Mesenchymal stem cell (in vitro differentiated cells and primary cell): Measurements from ENCODE around the gene ICAM1.

Source experiments
- DNase-seq: peaks from one replicate; pipeline ENCODE4 v3.0.0-alpha.2; 2013
- H2AFZ ChIP-seq: one replicate; pipeline ENCODE4 v1.6.1; 2013; ENCODE audit warnings: low read depth, mild to moderate bottlenecking, control low read depth, inconsistent platforms, low read length, moderate library complexity
- H2AK5ac ChIP-seq: 2 replicates; pipeline ENCODE4 v1.6.1; 2013; ENCODE audit warnings: low read length, moderate library complexity, mild to moderate bottlenecking, inconsistent platforms; ENCODE audit not compliant: severe bottlenecking
- H2BK120ac ChIP-seq: one replicate; pipeline ENCODE4 v1.6.1; 2013; ENCODE audit warnings: low read depth, mild to moderate bottlenecking, inconsistent platforms, low read length, moderate library complexity
- H2BK12ac ChIP-seq, 2 experiments: one replicate each; pipeline ENCODE4 v1.6.1; 2013; ENCODE audit warnings: inconsistent platforms in 2 of 2, low read length in 2 of 2, mild to moderate bottlenecking in 2 of 2, moderate library complexity in 2 of 2, control low read depth in 1 of 2
- H2BK15ac ChIP-seq: one replicate; pipeline ENCODE4 v1.6.1; 2013; ENCODE audit warnings: mild to moderate bottlenecking, low read depth, inconsistent platforms; ENCODE audit not compliant: poor library complexity, severe bottlenecking
- H2BK5ac ChIP-seq: 2 replicates; pipeline ENCODE4 v1.6.1; 2013; ENCODE audit warnings: low read depth, mild to moderate bottlenecking, low read length, control low read depth, inconsistent platforms; ENCODE audit not compliant: poor library complexity, severe bottlenecking
- H3K14ac ChIP-seq, 2 experiments: one replicate each; pipeline ENCODE4 v1.6.1; 2013; ENCODE audit warnings: inconsistent platforms in 2 of 2, low read length in 2 of 2, control low read depth in 1 of 2, mild to moderate bottlenecking in 1 of 2, moderate library complexity in 1 of 2
- H3K18ac ChIP-seq, 2 experiments: one replicate each; pipeline ENCODE4 v1.6.1; 2013; ENCODE audit warnings: inconsistent platforms in 2 of 2, low read length in 2 of 2, control low read depth in 1 of 2, low read depth in 1 of 2, mild to moderate bottlenecking in 1 of 2
- H3K23ac ChIP-seq, 2 experiments: one replicate each; pipeline ENCODE4 v1.6.1; 2013; ENCODE audit warnings: inconsistent platforms in 2 of 2, low read length in 2 of 2, mild to moderate bottlenecking in 2 of 2, moderate library complexity in 2 of 2, control low read depth in 1 of 2
- H3K27ac ChIP-seq: 2 replicates; pipeline ENCODE4 v1.5.1; 2013; ENCODE audit warnings: mild to moderate bottlenecking, moderate library complexity, low read length, control low read depth, inconsistent platforms; ENCODE audit not compliant: poor library complexity, severe bottlenecking
- H3K27me3 ChIP-seq, 2 experiments: 2 replicates each; pipeline versions ENCODE4 v1.6.1 to v1.7.0; 2013; ENCODE audit warnings: low read length in 2 of 2, mild to moderate bottlenecking in 2 of 2, moderate library complexity in 2 of 2, control low read depth in 1 of 2, inconsistent platforms in 1 of 2; ENCODE audit not compliant: control insufficient read depth in 1 of 2, insufficient read depth in 1 of 2
- H3K36me3 ChIP-seq, 2 experiments: 2 replicates each; pipeline versions ENCODE4 v1.6.1 to v1.7.0; 2013; ENCODE audit warnings: low read length in 2 of 2, control low read depth in 1 of 2, inconsistent platforms in 1 of 2, low read depth in 1 of 2, mild to moderate bottlenecking in 1 of 2; ENCODE audit not compliant: insufficient read depth in 2 of 2, control insufficient read depth in 1 of 2
- H3K4ac ChIP-seq, 2 experiments: one replicate each; pipeline ENCODE4 v1.6.1; 2013; ENCODE audit warnings: inconsistent platforms in 2 of 2, low read length in 2 of 2, mild to moderate bottlenecking in 2 of 2, moderate library complexity in 2 of 2, control low read depth in 1 of 2, low read depth in 1 of 2
- H3K4me1 ChIP-seq: 2 replicates; pipeline ENCODE4 v1.6.1; 2013; ENCODE audit warnings: low read depth, low read length, control low read depth; ENCODE audit not compliant: control insufficient read depth, insufficient read depth
- H3K4me2 ChIP-seq: 2 replicates; pipeline ENCODE4 v1.6.1; 2013; ENCODE audit warnings: low read length, mild to moderate bottlenecking, inconsistent platforms; ENCODE audit not compliant: poor library complexity, severe bottlenecking
- H3K4me3 ChIP-seq, 2 experiments: 2 replicates each; pipeline versions ENCODE4 v1.5.1 to v1.7.0; 2013; ENCODE audit warnings: low read length in 2 of 2, mild to moderate bottlenecking in 2 of 2, control low read depth in 1 of 2, low read depth in 1 of 2; ENCODE audit not compliant: insufficient read depth in 1 of 2
- H3K79me1 ChIP-seq: replicated peaks from 2 replicates; pipeline ENCODE4 v1.6.1; 2013; ENCODE audit warnings: mild to moderate bottlenecking, control low read depth, low read length, inconsistent platforms; ENCODE audit not compliant: poor library complexity, severe bottlenecking
- H3K9ac ChIP-seq: 2 replicates; pipeline ENCODE4 v1.7.0; 2013; ENCODE audit warnings: mild to moderate bottlenecking, low read length, moderate library complexity
- H3K9me3 ChIP-seq: 2 replicates; pipeline ENCODE4 v1.7.0; 2013; ENCODE audit warnings: mild to moderate bottlenecking, low read length; ENCODE audit not compliant: control insufficient read depth
- H4K8ac ChIP-seq: one replicate; pipeline ENCODE4 v1.6.1; 2013; ENCODE audit warnings: inconsistent platforms, mild to moderate bottlenecking, low read length, moderate library complexity
- H4K91ac ChIP-seq: one replicate; pipeline ENCODE4 v1.6.1; 2013; ENCODE audit warnings: mild to moderate bottlenecking, low read length, inconsistent platforms
- WGBS: methylation state at CpG from one replicate; pipeline ENCODE4 v1.1.7; 2013; ENCODE audit warnings: mixed read lengths; 5-methylcytosine and 5-hydroxymethylcytosine counted together

The ICAM1 gene

GRCh38 chr19:10309423-10309822, 38.5 kb downstream of the ICAM1 start, which contains the start of gene ZGLP1:
TSS of gene ZGLP1 (minus strand) at chr19:10309815.
- Histone ChIP-seq H3K14ac (no peak within 1 kb of the TSS), H3K9ac (no peak within 1 kb of the TSS), H3K4ac (no peak within 1 kb of the TSS), H3K27ac (no peak within 1 kb of the TSS), H3K36me3 (peaks cover 16 to 38% of the 10 kb centered on the region in 2 experiments), H3K4me3 (no peak within 1 kb of the TSS), H3K23ac (no peak within 1 kb of the TSS), H4K8ac (no peak within 1 kb of the TSS), H2BK120ac (no peak within 1 kb of the TSS), H2BK12ac (no peak within 1 kb of the TSS), H3K18ac (no peak within 1 kb of the TSS), H3K9me3 (no peaks in the 10 kb centered on the region), H3K4me1 (peaks cover 4% of the 10 kb centered on the region), H2AK5ac (no peak within 1 kb of the TSS), H3K4me2 (no peak within 1 kb of the TSS), H3K79me1 (peaks cover 9% of the 10 kb centered on the region), H2AFZ (no peak within 1 kb of the TSS), H3K27me3 (no peaks in the 10 kb centered on the region), H4K91ac (no peak within 1 kb of the TSS), H2BK5ac (no peak within 1 kb of the TSS), H2BK15ac (no peak within 1 kb of the TSS)
- 96% methylated on average over 23 of the region's 24 CpGs for WGBS
- no peak for DNase-seq

- peak within 1 kb of the TSS; percentile 85 for H3K4me2 ChIP-seq
- H2AFZ ChIP-seq, result peak within 1 kb of the TSS; percentile 66
- peak within 1 kb of the TSS; percentile 17 for H3K27ac ChIP-seq
- peak within 1 kb of the TSS in 1 of 2 experiments; percentile 80 for H3K14ac ChIP-seq
- 1% methylated on average over 55 of the region's 55 CpGs for WGBS
- H2BK120ac ChIP-seq, result no peak within 1 kb of the TSS
- H2BK5ac ChIP-seq, result no peak within 1 kb of the TSS
- peaks cover 28% of the 10 kb centered on the region for H3K79me1 ChIP-seq
- no peaks in the 10 kb centered on the region for H3K27me3 ChIP-seq
- H3K36me3 ChIP-seq, result peaks cover 39 to 51% of the 10 kb centered on the region in 2 experiments
- peaks cover 14% of the 10 kb centered on the region for H3K4me1 ChIP-seq
- peak within 1 kb of the TSS; percentile 91 for H3K9ac ChIP-seq
- no peaks in the 10 kb centered on the region for H3K9me3 ChIP-seq
- H2BK12ac ChIP-seq, result no peak within 1 kb of the TSS
- H2AK5ac ChIP-seq, result no peak within 1 kb of the TSS
- peak; percentile 86 for DNase-seq
- peak within 1 kb of the TSS; percentile 54 to 89 for H3K4me3 ChIP-seq
- peak within 1 kb of the TSS; percentile 92 for H2BK15ac ChIP-seq
- no peak within 1 kb of the TSS for H4K91ac ChIP-seq
- no peak within 1 kb of the TSS for H3K23ac ChIP-seq
- H4K8ac ChIP-seq, result peak within 1 kb of the TSS; percentile 61
- H3K18ac ChIP-seq, result peak within 1 kb of the TSS in 1 of 2 experiments; percentile 75
- H3K4ac ChIP-seq, result peak within 1 kb of the TSS in 1 of 2 experiments; percentile 91
Measured at GRCh38 chr19:10315335-10316214, 44.7 kb downstream of the ICAM1 start, which contains the start of gene FDX2. TSS of gene FDX2 (minus strand) at chr19:10316015. CDS start at chr19:10315996, 19 bp downstream.

GRCh38 chr19:10316229-10317044, 45.5 kb downstream of the ICAM1 start:
- no peak overlapping the region for H2BK15ac ChIP-seq
- no peak overlapping the region for H4K91ac ChIP-seq
- no peaks in the 10 kb centered on the region for H3K9me3 ChIP-seq
- no peak overlapping the region for H3K14ac ChIP-seq
- H2AFZ ChIP-seq, result no peak overlapping the region
- WGBS, result 82% methylated on average over 19 of the region's 19 CpGs
- DNase-seq, result no peak
- H3K18ac ChIP-seq, result no peak overlapping the region
- H3K27me3 ChIP-seq, result no peaks in the 10 kb centered on the region
- H3K9ac ChIP-seq, result peak overlapping the region; percentile 91
- H2BK120ac ChIP-seq, result no peak overlapping the region
- H2BK12ac ChIP-seq, result no peak overlapping the region
- H4K8ac ChIP-seq, result peak overlapping the region; percentile 61
- H2BK5ac ChIP-seq, result no peak overlapping the region
- H3K23ac ChIP-seq, result no peak overlapping the region
- no peak overlapping the region for H3K4ac ChIP-seq
- H3K4me1 ChIP-seq, result peaks cover 12% of the 10 kb centered on the region
- H3K4me2 ChIP-seq, result peak overlapping the region; percentile 21
- H2AK5ac ChIP-seq, result no peak overlapping the region
- H3K27ac ChIP-seq, result no peak overlapping the region
- H3K36me3 ChIP-seq, result peaks cover 41 to 54% of the 10 kb centered on the region in 2 experiments
- peak overlapping the region in 1 of 2 experiments; percentile 89 for H3K4me3 ChIP-seq
- H3K79me1 ChIP-seq, result peaks cover 33% of the 10 kb centered on the region
